Epithelial cell of esophagus (primary cell): ENCODE measurements around the gene MGAT4B.

Source experiments
- DNase-seq: peaks from one replicate; pipeline ENCODE4 v3.0.0; 2010; ENCODE audit warnings: low read depth
- H3K4me3 ChIP-seq: 2 replicates; pipeline ENCODE4 v1.5.1; 2011; ENCODE audit warnings: mild to moderate bottlenecking, low read length, control low read depth
- CTCF ChIP-seq: IDR thresholded peaks from 2 replicates; pipeline ENCODE4 v1.5.1; 2011; ENCODE audit warnings: low read depth, mild to moderate bottlenecking, low read length, control low read depth, inconsistent platforms; ENCODE audit not compliant: insufficient read depth; ENCODE audit errors: missing control alignments

MGAT4B gene

GRCh38 chr5:179820127-179820482 is 13.4 kb upstream of the MGAT4B start:
- TF ChIP-seq CTCF, result no peak
- H3K4me3 ChIP-seq, result peak overlapping the region; percentile 73
- DNase-seq, result no peak

- H3K4me3 ChIP-seq, result no peak overlapping the region
- TF ChIP-seq CTCF, result no peak
- DNase-seq, result peak; percentile 59
Measured at GRCh38 chr5:179819296-179820126, 12.8 kb upstream of the MGAT4B start.

GRCh38 chr5:179818746-179819295 is 12.2 kb upstream of the MGAT4B start:
- H3K4me3 ChIP-seq, result no peak overlapping the region
- TF ChIP-seq CTCF, result no peak
- DNase-seq, result peak; percentile 94

GRCh38 chr5:179817890-179818745 is 11.5 kb upstream of the MGAT4B start:
- no peak for TF ChIP-seq CTCF
- DNase-seq, result no peak
- no peak overlapping the region for H3K4me3 ChIP-seq

- no peak for DNase-seq
- peak overlapping the region; percentile 27 for H3K4me3 ChIP-seq
- no peak for TF ChIP-seq CTCF
Measured at GRCh38 chr5:179817470-179817840, 10.8 kb upstream of the MGAT4B start.

- H3K4me3 ChIP-seq, result peak overlapping the region; percentile 27
- DNase-seq, result no peak
- TF ChIP-seq CTCF, result no peak
Measured at GRCh38 chr5:179816796-179817469, 10.3 kb upstream of the MGAT4B start.
